ENCODE measurements around the gene SAFB.

DNA sequence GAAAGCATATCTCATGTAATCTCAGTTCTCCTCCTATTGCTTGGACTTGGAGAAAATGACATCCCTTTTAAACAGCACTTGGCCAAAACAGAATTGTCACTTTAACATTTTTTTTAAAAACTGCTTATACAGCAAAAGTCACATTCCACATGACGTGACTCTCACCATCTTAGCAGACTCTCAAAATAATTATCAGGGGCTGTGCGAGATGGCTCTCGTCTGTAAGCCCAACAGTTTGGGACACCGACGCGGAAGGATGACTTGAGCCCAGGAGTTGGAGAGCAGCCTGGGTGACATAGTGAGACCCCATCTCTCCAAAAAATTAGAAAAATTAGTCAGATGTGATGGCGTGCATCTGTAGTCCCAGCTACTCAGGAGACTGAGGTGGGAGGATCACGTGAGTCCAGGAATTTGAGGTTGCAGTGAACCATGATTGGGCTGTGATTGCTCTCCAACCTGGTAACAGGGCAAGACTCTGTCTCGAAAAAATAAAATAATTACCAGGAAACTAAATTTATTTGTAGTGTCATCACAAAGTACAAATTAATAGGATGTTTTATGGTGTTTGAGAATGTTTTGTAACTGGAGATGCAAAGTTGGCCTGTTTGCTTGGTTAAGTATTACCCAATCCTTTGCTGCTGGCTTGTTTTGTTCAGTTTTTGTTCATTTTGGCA lies 8.8 kb downstream of the SAFB start:
- TF ChIP-seq ISL1 (CRISPR knock-in tag; IDR thresholded peaks at IDR 0.05) (no peak), TCF4 (CRISPR knock-in tag; IDR thresholded peaks at IDR 0.05; ENCODE audit: borderline replicate concordance) (no peak), RARB (CRISPR knock-in tag; IDR thresholded peaks at IDR 0.05) (no peak), OSR1 (CRISPR knock-in tag; IDR thresholded peaks at IDR 0.05) (no peak), ZNF8 (CRISPR knock-in tag; IDR thresholded peaks at IDR 0.05) (no peak), SNAI2 (CRISPR knock-in tag; IDR thresholded peaks at IDR 0.05) (no peak), CSDC2 (CRISPR knock-in tag; IDR thresholded peaks at IDR 0.05) (no peak), PPARA (CRISPR knock-in tag; IDR thresholded peaks at IDR 0.05; ENCODE audit: borderline replicate concordance) (no peak), ZFP30 (CRISPR knock-in tag; IDR thresholded peaks at IDR 0.05) (no peak), ZNF70 (CRISPR knock-in tag; IDR thresholded peaks at IDR 0.05) (no peak)
- TF ChIP-seq, protein P1, sequence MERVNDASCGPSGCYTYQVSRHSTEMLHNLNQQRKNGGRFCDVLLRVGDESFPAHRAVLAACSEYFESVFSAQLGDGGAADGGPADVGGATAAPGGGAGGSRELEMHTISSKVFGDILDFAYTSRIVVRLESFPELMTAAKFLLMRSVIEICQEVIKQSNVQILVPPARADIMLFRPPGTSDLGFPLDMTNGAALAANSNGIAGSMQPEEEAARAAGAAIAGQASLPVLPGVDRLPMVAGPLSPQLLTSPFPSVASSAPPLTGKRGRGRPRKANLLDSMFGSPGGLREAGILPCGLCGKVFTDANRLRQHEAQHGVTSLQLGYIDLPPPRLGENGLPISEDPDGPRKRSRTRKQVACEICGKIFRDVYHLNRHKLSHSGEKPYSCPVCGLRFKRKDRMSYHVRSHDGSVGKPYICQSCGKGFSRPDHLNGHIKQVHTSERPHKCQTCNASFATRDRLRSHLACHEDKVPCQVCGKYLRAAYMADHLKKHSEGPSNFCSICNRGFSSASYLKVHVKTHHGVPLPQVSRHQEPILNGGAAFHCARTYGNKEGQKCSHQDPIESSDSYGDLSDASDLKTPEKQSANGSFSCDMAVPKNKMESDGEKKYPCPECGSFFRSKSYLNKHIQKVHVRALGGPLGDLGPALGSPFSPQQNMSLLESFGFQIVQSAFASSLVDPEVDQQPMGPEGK (CRISPR knock-in tag; IDR thresholded peaks at IDR 0.05; ENCODE audit: borderline replicate concordance): no peak
- TF ChIP-seq, protein P2, sequence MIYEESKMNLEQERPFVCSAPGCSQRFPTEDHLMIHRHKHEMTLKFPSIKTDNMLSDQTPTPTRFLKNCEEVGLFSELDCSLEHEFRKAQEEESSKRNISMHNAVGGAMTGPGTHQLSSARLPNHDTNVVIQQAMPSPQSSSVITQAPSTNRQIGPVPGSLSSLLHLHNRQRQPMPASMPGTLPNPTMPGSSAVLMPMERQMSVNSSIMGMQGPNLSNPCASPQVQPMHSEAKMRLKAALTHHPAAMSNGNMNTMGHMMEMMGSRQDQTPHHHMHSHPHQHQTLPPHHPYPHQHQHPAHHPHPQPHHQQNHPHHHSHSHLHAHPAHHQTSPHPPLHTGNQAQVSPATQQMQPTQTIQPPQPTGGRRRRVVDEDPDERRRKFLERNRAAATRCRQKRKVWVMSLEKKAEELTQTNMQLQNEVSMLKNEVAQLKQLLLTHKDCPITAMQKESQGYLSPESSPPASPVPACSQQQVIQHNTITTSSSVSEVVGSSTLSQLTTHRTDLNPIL (CRISPR knock-in tag; IDR thresholded peaks at IDR 0.05; ENCODE audit: low read depth): no peak
- TF ChIP-seq, protein P3, sequence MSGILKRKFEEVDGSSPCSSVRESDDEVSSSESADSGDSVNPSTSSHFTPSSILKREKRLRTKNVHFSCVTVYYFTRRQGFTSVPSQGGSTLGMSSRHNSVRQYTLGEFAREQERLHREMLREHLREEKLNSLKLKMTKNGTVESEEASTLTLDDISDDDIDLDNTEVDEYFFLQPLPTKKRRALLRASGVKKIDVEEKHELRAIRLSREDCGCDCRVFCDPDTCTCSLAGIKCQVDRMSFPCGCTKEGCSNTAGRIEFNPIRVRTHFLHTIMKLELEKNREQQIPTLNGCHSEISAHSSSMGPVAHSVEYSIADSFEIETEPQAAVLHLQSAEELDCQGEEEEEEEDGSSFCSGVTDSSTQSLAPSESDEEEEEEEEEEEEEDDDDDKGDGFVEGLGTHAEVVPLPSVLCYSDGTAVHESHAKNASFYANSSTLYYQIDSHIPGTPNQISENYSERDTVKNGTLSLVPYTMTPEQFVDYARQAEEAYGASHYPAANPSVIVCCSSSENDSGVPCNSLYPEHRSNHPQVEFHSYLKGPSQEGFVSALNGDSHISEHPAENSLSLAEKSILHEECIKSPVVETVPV (CRISPR knock-in tag; IDR thresholded peaks at IDR 0.05): no peak
- TF ChIP-seq, protein P4, sequence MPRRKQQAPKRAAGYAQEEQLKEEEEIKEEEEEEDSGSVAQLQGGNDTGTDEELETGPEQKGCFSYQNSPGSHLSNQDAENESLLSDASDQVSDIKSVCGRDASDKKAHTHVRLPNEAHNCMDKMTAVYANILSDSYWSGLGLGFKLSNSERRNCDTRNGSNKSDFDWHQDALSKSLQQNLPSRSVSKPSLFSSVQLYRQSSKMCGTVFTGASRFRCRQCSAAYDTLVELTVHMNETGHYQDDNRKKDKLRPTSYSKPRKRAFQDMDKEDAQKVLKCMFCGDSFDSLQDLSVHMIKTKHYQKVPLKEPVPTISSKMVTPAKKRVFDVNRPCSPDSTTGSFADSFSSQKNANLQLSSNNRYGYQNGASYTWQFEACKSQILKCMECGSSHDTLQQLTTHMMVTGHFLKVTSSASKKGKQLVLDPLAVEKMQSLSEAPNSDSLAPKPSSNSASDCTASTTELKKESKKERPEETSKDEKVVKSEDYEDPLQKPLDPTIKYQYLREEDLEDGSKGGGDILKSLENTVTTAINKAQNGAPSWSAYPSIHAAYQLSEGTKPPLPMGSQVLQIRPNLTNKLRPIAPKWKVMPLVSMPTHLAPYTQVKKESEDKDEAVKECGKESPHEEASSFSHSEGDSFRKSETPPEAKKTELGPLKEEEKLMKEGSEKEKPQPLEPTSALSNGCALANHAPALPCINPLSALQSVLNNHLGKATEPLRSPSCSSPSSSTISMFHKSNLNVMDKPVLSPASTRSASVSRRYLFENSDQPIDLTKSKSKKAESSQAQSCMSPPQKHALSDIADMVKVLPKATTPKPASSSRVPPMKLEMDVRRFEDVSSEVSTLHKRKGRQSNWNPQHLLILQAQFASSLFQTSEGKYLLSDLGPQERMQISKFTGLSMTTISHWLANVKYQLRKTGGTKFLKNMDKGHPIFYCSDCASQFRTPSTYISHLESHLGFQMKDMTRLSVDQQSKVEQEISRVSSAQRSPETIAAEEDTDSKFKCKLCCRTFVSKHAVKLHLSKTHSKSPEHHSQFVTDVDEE (CRISPR knock-in tag; IDR thresholded peaks at IDR 0.05): no peak
